Coronary artery (tissue), 2 donors: Measurements from ENCODE around the gene ERP27.

Experiments used
- DNase-seq: peaks from one replicate; pipeline ENCODE4 v3.0.0-alpha.2; 2017; ENCODE audit warnings: low spot score
- H3K27ac ChIP-seq, 2 donors: fragments of 200-600 bp; sonication (generic); one replicate each; pipeline ENCODE4 v1.5.1; 2016 to 2019
- H3K4me3 ChIP-seq: fragments of 200-600 bp; sonication (generic); 2 replicates; pipeline ENCODE4 v1.5.1; 2016; ENCODE audit warnings: mild to moderate bottlenecking, moderate library complexity
- TF ChIP-seq, protein P1 (sequence below): fragments of 200-600 bp; sonication (generic); IDR thresholded peaks from one replicate; pipeline ENCODE4 v1.5.1; 2019; ENCODE audit warnings: antibody characterized with exemption

Gene ERP27

DNA sequence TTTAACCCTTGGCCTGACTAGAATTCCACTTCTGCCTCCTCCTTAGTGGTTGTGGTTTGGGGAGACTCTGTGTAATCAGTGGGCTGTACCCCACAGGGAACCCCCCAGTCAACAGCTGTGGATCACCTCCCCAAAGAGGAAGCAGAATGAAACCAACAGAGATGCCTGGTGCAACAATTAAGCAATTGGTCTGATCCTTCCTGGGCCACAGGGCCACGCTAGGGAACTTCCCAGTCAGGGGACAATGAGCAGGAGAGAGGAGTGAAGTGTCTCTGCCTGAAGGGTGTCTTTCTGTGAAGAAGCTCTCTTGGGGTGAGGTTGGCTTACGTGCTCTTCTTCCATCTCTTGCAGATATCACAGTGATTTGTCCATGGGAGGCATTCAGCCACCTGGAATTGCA is 42.7 kb upstream of the ERP27 start:
- TF ChIP-seq, protein P1, sequence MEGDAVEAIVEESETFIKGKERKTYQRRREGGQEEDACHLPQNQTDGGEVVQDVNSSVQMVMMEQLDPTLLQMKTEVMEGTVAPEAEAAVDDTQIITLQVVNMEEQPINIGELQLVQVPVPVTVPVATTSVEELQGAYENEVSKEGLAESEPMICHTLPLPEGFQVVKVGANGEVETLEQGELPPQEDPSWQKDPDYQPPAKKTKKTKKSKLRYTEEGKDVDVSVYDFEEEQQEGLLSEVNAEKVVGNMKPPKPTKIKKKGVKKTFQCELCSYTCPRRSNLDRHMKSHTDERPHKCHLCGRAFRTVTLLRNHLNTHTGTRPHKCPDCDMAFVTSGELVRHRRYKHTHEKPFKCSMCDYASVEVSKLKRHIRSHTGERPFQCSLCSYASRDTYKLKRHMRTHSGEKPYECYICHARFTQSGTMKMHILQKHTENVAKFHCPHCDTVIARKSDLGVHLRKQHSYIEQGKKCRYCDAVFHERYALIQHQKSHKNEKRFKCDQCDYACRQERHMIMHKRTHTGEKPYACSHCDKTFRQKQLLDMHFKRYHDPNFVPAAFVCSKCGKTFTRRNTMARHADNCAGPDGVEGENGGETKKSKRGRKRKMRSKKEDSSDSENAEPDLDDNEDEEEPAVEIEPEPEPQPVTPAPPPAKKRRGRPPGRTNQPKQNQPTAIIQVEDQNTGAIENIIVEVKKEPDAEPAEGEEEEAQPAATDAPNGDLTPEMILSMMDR, result no peak
- Histone ChIP-seq H3K27ac (no peak overlapping the region), H3K4me3 (no peak overlapping the region)
- DNase-seq, result no peak

DNA sequence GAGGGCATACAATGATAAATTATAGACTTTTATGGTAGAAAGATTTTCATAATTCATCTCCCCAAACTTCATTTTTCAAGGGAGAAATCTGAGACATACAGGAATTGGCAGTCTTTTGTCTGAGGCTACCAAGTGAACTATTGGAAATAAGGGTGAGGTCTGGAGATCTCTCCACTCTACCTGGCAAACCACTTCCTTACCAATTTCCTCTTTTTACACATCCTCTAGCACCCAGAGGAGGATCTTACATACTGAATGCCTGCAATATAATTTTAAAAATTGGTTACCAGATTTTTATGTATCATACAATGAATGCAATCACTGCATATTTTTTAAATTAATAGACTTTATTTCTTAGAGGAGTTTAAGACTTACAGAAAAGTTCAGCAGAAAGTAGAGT is 41.1 kb upstream of the ERP27 start:
- Histone ChIP-seq H3K4me3 (no peak overlapping the region), H3K27ac (no peak overlapping the region)
- no peak for DNase-seq
- TF ChIP-seq, protein P1, result no peak

- no peak overlapping the region for H3K27ac ChIP-seq
- TF ChIP-seq, protein P1, result no peak
- H3K4me3 ChIP-seq, result no peak overlapping the region
- DNase-seq, result no peak
Observed at GRCh38 chr12:14976658-14977057, 38.3 kb upstream of the ERP27 start.

DNA sequence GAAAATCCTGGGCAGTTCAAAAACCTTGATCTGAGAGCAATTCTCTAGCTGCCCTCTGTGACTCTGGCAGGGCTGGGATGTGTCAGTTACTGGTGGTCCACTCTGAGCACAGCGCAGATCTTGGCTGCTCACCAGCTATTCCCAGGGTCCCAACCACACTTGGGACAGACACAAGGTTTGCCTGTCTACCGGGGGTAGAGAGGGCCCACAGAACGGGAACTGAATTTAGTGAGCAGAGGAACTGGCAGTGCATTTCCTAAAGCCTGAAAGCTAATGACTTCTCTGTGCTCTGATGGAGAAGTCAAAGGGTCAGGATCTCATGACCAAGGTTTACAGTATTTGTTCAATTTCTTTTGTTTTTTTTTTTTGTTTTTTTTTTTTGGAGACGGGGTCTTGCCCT is 37.1 kb upstream of the ERP27 start:
- DNase-seq, result no peak
- Histone ChIP-seq H3K4me3 (no peak overlapping the region), H3K27ac (no peak overlapping the region)
- TF ChIP-seq, protein P1, result no peak

DNA sequence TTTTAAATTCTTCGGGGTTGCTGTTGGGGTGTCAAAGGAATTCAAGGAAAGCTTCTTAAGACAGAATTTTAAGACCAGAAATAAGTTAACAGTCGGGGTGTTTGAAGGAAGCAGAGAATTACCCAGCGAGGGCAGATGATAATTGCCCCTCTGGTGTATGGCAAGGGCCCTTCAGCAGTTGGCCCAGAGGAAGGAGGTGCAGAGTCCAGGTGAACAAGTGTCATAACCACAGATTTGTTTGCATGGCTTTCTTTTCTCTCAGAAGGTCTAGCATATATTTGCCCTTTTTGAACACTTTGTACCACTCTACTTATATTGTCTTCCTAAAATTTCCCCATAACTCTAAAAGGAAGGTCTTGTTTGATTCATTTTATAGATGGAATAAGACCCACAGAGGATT is 36.3 kb upstream of the ERP27 start:
- TF ChIP-seq, protein P1, result no peak
- no peak for DNase-seq
- H3K4me3 ChIP-seq, result no peak overlapping the region
- no peak overlapping the region for H3K27ac ChIP-seq

DNA sequence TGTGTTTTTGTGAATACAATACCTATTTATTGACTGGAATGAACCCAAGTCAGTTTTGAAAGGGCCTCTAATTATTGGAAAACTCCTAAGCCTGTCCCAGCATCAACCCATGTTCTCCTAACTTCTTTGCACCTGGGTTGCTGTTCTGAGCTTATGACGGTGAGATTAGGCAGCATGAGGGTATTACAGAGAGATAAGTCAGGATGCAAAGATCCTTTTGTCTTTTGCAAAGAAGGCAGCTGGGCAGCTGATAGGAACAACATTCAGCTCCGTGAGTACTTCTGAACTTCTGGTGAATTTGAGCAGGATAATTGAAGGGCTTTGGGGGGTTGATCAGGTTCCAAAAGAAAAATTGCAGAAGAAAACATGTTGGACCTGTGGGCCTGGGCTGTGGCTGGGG is 34.5 kb upstream of the ERP27 start, which contains the start of gene PDE6H:
Gene PDE6H (plus strand): TSS at position 227 of the 400 bp plus-strand sequence. CDS start 4,971 bp downstream, outside the sequence.
- DNase-seq, result no peak
- TF ChIP-seq, protein P1, result no peak
- Histone ChIP-seq H3K4me3 (no peak within 1 kb of the TSS), H3K27ac (no peak within 1 kb of the TSS)

GRCh38 chr12:14970473-14970872 is 32.1 kb upstream of the ERP27 start:
- no peak for DNase-seq
- H3K27ac ChIP-seq, result no peak overlapping the region
- TF ChIP-seq, protein P1, result no peak
- H3K4me3 ChIP-seq, result no peak overlapping the region
